ENCODE measurements around the gene TMEM100. TPM values are rescaled to one million over a fixed set of nuclear protein-coding genes. Genes with fewer than 3 reads are reported as not detected.

TMEM100 gene
- polyA plus RNA-seq, 1 of the 3 experiments (the other 2 are of a cell fraction): 1.7 TPM

DNA sequence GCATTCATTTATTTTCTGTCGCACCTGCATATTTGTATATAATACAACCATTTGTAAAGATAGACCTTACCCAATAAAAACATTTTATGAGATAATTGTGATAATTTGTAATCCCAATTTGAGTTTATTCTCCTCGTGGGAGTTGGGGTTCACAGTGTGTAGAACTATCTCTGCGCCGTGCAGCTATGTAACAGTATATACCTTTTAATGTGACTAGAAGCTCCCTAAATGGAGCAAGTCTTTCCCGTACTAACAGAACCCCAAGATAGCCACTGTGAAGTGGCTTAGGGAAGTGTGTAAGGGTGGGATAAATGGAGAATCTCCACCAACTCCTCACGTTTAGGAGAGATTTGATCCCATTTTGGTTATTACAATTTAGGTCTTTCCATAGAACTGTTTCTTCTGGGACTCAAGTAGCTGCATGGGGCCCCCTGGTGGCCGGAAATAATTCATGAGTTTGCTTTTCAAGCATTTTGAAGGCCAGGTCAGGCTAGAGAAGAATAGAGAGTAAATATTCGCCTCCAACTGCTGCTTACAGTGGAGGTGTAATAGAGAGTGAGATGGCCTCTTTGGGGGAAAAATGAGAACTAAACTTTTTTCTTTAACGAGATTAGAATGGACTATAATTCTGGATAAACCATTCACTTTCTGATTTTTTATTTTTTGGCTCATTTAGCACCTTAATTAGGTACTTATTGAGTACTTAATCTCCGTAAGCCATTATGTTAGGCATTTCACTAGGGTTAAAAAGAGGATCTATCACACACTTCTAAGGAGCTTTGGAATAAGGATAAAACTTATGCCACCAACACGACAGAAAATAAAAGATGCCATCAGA, 4.5 kb downstream of the TMEM100 start:
- Histone ChIP-seq H4K20me1 (ENCODE audit: insufficient read depth) (no peaks in the 10 kb centered on the region), H3K9me3 (no peaks in the 10 kb centered on the region), H3K4me3 (ENCODE audit: low read depth in 2 of 2, low read length in 1 of 2) (no peak overlapping the region; a peak in 1 of 4 replicates), H3K27ac (ENCODE audit: low read depth in 2 of 2, low read length in 1 of 2) (peak overlapping the region in 1 of 2 experiments; percentile 13; a peak in 1 of 4 replicates), H3K27me3 (ENCODE audit: insufficient read depth) (no peaks in the 10 kb centered on the region), H3K9ac (no peak overlapping the region), H3K9me2 (no peaks in the 10 kb centered on the region), H3K4me1 (ENCODE audit: control insufficient read depth in 1 of 2, insufficient read depth in 2 of 2, low read depth in 1 of 2, low read length in 1 of 2) (peaks cover 2 to 8% of the 10 kb centered on the region in 2 experiments; a peak in 2 of 4 replicates), H3K4me2 (no peak overlapping the region), H3K79me2 (ENCODE audit: insufficient read depth) (no peaks in the 10 kb centered on the region), H3F3A (replicated peaks; ENCODE audit: insufficient read depth) (peaks cover 13% of the 10 kb centered on the region), H2AFZ (ENCODE audit: low read depth) (no peak overlapping the region), H3K36me3 (replicated peaks in 1 of 2; ENCODE audit: control insufficient read depth in 1 of 2, insufficient read depth in 2 of 2, low read length in 1 of 2) (peaks cover 0 to 20% of the 10 kb centered on the region in 2 experiments)
- peak; percentile 54 for DNase-seq
- WGBS (ENCODE audit: low lambda C conversion rate): 52% methylated on average over 11 of the region's 11 CpGs
- ChIA-PET CTCF (interaction anchor here (0.6 to 12.9 kb wide), 59 partner anchors 8 to 415 kb away, joined by 3 to 246 read pairs (median 6); partner anchors contain the start of gene PCTP), POLR2A (interaction anchor here (0.9 kb wide), 1 partner anchor 11 kb away, joined by 3 read pairs; no protein-coding TSS in a partner anchor)
- TF ChIP-seq, protein P1, sequence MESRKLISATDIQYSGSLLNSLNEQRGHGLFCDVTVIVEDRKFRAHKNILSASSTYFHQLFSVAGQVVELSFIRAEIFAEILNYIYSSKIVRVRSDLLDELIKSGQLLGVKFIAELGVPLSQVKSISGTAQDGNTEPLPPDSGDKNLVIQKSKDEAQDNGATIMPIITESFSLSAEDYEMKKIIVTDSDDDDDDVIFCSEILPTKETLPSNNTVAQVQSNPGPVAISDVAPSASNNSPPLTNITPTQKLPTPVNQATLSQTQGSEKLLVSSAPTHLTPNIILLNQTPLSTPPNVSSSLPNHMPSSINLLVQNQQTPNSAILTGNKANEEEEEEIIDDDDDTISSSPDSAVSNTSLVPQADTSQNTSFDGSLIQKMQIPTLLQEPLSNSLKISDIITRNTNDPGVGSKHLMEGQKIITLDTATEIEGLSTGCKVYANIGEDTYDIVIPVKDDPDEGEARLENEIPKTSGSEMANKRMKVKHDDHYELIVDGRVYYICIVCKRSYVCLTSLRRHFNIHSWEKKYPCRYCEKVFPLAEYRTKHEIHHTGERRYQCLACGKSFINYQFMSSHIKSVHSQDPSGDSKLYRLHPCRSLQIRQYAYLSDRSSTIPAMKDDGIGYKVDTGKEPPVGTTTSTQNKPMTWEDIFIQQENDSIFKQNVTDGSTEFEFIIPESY (IDR thresholded peaks at IDR 0.05; ENCODE audit: borderline replicate concordance, low read depth): no peak
- TF ChIP-seq, protein P2, sequence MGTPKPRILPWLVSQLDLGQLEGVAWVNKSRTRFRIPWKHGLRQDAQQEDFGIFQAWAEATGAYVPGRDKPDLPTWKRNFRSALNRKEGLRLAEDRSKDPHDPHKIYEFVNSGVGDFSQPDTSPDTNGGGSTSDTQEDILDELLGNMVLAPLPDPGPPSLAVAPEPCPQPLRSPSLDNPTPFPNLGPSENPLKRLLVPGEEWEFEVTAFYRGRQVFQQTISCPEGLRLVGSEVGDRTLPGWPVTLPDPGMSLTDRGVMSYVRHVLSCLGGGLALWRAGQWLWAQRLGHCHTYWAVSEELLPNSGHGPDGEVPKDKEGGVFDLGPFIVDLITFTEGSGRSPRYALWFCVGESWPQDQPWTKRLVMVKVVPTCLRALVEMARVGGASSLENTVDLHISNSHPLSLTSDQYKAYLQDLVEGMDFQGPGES (IDR thresholded peaks at IDR 0.05; ENCODE audit: low read depth, low read length): no peak
- TF ChIP-seq, protein P3, sequence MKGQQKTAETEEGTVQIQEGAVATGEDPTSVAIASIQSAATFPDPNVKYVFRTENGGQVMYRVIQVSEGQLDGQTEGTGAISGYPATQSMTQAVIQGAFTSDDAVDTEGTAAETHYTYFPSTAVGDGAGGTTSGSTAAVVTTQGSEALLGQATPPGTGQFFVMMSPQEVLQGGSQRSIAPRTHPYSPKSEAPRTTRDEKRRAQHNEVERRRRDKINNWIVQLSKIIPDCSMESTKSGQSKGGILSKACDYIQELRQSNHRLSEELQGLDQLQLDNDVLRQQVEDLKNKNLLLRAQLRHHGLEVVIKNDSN (IDR thresholded peaks at IDR 0.05; ENCODE audit: borderline replicate concordance, low read depth): no peak
- TF ChIP-seq RXRA (IDR thresholded peaks at IDR 0.05; ENCODE audit: borderline replicate concordance, low read depth): no peak
- peak; percentile 77 for TF ChIP-seq RCOR1 (IDR thresholded peaks at IDR 0.05; ENCODE audit: low read length)
- TF ChIP-seq, protein P4, sequence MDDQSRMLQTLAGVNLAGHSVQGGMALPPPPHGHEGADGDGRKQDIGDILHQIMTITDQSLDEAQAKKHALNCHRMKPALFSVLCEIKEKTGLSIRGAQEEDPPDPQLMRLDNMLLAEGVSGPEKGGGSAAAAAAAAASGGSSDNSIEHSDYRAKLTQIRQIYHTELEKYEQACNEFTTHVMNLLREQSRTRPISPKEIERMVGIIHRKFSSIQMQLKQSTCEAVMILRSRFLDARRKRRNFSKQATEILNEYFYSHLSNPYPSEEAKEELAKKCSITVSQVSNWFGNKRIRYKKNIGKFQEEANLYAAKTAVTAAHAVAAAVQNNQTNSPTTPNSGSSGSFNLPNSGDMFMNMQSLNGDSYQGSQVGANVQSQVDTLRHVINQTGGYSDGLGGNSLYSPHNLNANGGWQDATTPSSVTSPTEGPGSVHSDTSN (IDR thresholded peaks at IDR 0.05): no peak
- no peak for TF ChIP-seq TAF1 (IDR thresholded peaks at IDR 0.05; ENCODE audit: borderline replicate concordance, low read depth, low read length)
- TF ChIP-seq FOXJ3 (CRISPR knock-in tag; IDR thresholded peaks at IDR 0.05): no peak
- TF ChIP-seq RAD21 (IDR thresholded peaks at IDR 0.05; ENCODE audit: low read length): peak; percentile 97
- TF ChIP-seq ELF1 (IDR thresholded peaks at IDR 0.05): no peak
- TF ChIP-seq TEAD4 (IDR thresholded peaks at IDR 0.05; ENCODE audit: borderline replicate concordance, insufficient read depth): no peak
- TF ChIP-seq SMC3 (IDR thresholded peaks at IDR 0.05; ENCODE audit: low read depth, low read length): peak; percentile 94
- TF ChIP-seq, protein P5, sequence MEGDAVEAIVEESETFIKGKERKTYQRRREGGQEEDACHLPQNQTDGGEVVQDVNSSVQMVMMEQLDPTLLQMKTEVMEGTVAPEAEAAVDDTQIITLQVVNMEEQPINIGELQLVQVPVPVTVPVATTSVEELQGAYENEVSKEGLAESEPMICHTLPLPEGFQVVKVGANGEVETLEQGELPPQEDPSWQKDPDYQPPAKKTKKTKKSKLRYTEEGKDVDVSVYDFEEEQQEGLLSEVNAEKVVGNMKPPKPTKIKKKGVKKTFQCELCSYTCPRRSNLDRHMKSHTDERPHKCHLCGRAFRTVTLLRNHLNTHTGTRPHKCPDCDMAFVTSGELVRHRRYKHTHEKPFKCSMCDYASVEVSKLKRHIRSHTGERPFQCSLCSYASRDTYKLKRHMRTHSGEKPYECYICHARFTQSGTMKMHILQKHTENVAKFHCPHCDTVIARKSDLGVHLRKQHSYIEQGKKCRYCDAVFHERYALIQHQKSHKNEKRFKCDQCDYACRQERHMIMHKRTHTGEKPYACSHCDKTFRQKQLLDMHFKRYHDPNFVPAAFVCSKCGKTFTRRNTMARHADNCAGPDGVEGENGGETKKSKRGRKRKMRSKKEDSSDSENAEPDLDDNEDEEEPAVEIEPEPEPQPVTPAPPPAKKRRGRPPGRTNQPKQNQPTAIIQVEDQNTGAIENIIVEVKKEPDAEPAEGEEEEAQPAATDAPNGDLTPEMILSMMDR (IDR thresholded peaks at IDR 0.05): peak; percentile 99
- TF ChIP-seq GATA2 (CRISPR knock-in tag; IDR thresholded peaks at IDR 0.05): no peak
- no peak for TF ChIP-seq GABPA (IDR thresholded peaks at IDR 0.05; ENCODE audit: low read depth)

Data from SK-N-SH (cell line).